Retina (tissue), 1 donor: ENCODE measurements around the gene COL21A1.

ENCODE experiments used
- DNase-seq: peaks from one replicate; pipeline ENCODE4 v3.0.0-alpha.2; 2016

Gene COL21A1

GRCh38 chr6:56244528-56245253, 2.7 kb downstream of the COL21A1 start:
- DNase-seq: no peak

GRCh38 chr6:56244089-56244488, 3.3 kb downstream of the COL21A1 start:
- no peak for DNase-seq

- no peak for DNase-seq
These were observed 3.8 kb downstream of the COL21A1 start for GRCh38 chr6:56243518-56244070.

GRCh38 chr6:56242346-56242745, 5.0 kb downstream of the COL21A1 start:
- DNase-seq: no peak

GRCh38 chr6:56241124-56241802, 6.1 kb downstream of the COL21A1 start:
- no peak for DNase-seq

- DNase-seq: no peak
These were observed 9.0 kb downstream of the COL21A1 start for GRCh38 chr6:56238352-56238751.

- no peak for DNase-seq
These were observed 12.1 kb downstream of the COL21A1 start for GRCh38 chr6:56235245-56235644.

- no peak for DNase-seq
These were observed 14.9 kb downstream of the COL21A1 start for GRCh38 chr6:56232436-56232835.

- DNase-seq: no peak
These were observed 15.6 kb downstream of the COL21A1 start for GRCh38 chr6:56231827-56232226.

- no peak for DNase-seq
These were observed 16.3 kb downstream of the COL21A1 start for GRCh38 chr6:56230976-56231566.

- no peak for DNase-seq
These were observed 20.1 kb downstream of the COL21A1 start for GRCh38 chr6:56227071-56227879.

- no peak for DNase-seq
These were observed 23.4 kb downstream of the COL21A1 start for GRCh38 chr6:56223995-56224394.

GRCh38 chr6:56222499-56222898, 24.9 kb downstream of the COL21A1 start:
- no peak for DNase-seq

GRCh38 chr6:56220078-56220477, 27.3 kb downstream of the COL21A1 start:
- no peak for DNase-seq

GRCh38 chr6:56214703-56215101, 32.7 kb downstream of the COL21A1 start:
- DNase-seq: no peak

- DNase-seq: no peak
These were observed 33.2 kb downstream of the COL21A1 start for GRCh38 chr6:56214041-56214702.

GRCh38 chr6:56211724-56212123, 35.7 kb downstream of the COL21A1 start:
- no peak for DNase-seq

GRCh38 chr6:56204134-56204533, 43.2 kb downstream of the COL21A1 start:
- DNase-seq: no peak

GRCh38 chr6:56199956-56200355, 47.4 kb downstream of the COL21A1 start:
- DNase-seq: no peak

- no peak for DNase-seq
These were observed 53.5 kb downstream of the COL21A1 start for GRCh38 chr6:56193846-56194245.

- DNase-seq: no peak
These were observed 59.0 kb downstream of the COL21A1 start for GRCh38 chr6:56188429-56188828.

- DNase-seq: no peak
These were observed 59.7 kb downstream of the COL21A1 start for GRCh38 chr6:56187686-56188085.
